Ecto neural progenitor cell (in vitro differentiated cells): ENCODE results near the gene MST1R.
A peak's percentile ranks its signal among the peaks of the same experiment; 100 is the strongest.
"Not testable (repeated sequence)": the region's sequence is repeated elsewhere in the genome, so short reads cannot be mapped to it uniquely, and the experiment has no call there.

Experiments
- DNase-seq: peaks from one replicate; pipeline ENCODE4 v3.0.0-alpha.2; 2018; ENCODE audit warnings: low spot score

MST1R gene

DNA sequence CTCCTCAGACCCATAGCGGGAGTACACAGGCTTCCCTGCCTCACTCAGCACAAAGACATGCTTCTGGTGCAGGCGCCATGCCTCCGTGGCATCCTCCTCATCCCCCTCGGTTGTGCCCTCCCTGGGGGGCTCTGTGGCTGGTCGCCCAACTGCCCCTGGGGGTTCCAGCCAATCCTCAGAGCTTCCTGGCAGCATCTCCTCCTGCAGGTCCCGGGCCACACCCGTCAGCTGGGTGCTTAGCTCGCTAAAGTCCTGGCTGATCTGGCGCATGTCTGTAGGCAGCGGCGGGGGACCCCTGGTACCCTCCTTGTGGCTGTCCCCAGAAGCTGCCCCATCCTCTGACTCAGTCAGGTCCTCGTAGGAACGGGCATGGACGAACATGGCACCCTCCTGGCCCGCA lies 7.9 kb upstream of the MST1R start:
- no peak for DNase-seq

DNA sequence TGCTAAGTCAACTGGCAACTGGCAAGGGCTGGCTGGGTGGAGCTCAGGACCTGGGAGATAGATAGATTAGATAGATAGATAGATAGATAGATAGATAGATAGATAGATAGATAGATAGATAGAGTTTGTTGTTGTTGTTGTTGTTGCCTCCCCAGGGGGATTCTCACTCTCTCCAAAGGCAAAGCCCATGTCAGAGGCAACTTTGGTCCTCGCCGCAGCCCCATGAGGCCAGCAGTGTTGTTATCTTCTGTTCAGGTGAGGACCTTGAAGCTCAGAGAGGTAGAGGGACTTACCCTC lies 7.4 kb upstream of the MST1R start:
- no peak for DNase-seq

DNA sequence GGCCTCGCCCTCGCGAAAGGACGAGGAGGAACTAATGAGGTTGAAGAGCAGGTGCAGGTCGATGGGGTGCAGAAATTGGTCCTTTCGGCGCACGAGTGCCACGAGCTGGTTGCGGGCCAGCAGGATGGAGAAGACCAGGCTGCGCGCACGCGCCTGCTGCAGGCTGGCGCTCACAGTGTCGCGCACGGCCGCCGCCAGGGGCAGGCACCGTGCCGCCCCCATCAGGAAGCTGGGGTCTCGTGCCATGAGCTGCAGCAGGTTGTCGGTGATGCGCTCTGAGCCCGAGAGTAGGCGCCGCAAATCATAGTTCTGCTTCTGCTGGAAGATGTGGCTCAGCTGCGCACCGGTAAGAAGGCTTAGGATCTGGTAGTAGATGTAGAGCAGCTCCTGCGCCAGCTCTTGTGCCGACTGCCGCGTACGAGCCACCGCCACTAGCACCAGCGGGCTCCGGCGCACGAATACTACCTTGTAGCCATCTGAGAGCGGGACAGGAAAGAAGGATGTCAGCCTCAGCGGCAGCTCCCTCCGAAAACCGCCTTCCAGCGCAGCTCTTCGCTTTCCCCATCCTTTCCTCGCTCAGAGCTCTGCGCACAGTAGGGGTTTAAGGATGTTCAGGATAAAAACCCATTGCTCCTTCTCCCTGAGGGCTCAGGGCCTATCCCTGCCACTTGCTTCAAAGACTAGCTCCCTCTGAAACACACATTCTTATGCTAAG lies 6.9 kb upstream of the MST1R start:
- peak; percentile 77 for DNase-seq

DNA sequence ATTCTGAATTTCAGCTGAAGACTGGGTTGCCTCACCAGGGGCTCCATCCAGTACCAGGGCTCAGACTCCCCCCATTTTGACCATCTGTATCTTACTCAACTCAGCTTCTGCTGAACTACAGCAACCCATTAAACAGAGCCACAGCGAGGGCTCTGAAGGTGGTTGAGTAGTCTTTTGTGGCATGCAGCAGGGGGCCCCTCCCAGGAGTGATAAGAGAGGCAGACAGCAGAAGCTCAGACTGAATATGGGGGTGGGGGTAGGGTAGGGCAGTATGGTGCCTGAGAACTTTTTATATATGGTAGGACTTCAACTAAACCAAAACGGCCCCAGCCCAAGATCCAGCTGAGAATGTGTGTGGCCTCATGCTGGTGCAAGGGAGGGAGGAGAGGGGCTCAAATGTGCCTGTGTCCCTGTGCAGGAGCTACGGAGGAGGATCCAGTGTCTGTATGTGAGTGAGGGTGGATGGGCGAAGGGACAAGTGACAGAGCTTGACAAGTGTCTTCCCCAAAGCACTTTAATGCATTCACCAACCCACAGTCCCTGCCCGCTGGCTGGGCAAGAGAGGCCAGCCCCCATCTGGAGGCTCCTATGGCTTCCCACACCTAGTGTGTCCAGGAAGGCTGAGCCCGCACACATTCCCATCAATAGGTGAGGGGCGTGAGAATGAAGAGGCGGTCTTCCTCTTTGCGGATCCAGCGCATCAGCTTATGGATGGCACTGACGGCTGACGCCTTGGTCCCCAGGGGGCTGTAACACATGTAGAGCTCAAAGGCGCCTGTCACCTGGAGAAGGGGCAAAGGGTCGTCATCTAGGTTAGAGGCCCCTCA lies 4.9 kb upstream of the MST1R start:
- peak; percentile 34 for DNase-seq

- DNase-seq = peak; percentile 67
Observed at GRCh38 chr3:49906073-49906743, 2.5 kb upstream of the MST1R start.

GRCh38 chr3:49904448-49904847 lies 775 bp upstream of the MST1R start:
- DNase-seq = not testable (repeated sequence)

DNA sequence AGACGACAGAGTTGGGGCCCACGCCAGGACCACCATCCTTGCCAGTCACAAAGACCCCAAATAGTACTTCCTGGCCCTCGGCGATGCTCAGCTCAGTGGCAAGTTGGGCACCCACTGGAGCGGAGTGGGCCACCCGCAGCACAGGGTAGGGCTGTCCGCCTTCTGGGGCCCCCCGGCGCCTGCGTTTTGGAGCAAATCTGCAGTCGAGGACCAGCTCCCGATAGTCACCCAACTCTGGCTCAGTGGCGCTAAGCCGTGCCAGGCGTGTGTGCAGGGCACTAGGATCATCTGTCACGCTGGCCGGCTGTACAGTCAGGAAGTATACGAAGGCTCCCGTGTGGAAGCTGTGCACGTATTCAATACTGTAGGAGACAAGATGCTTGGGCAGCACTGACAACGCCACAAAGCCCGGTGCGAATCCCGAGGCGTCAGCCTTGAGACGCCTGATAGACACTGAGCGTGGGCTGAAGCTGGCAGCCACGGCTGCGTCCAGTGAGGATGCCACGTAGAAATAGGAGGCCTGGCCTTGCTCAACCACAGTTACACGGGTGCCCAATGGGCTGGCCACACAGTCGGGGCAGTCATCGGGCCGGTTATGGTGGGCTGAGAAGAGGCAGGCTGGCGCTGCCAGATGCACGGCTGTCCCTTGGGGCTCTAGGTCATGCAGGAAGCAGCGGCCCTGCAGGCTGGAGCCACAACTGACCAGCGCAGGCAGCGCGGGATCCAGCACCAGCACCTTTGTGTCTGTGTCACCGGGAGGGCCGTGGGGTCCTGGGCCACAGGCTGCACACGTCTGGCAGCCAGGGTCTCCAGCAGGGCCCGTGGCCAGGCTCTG lies 945 bp downstream of the MST1R start:
- DNase-seq = no peak

GRCh38 chr3:49901366-49902339 lies 2.0 kb downstream of the MST1R start:
- no peak for DNase-seq

DNA sequence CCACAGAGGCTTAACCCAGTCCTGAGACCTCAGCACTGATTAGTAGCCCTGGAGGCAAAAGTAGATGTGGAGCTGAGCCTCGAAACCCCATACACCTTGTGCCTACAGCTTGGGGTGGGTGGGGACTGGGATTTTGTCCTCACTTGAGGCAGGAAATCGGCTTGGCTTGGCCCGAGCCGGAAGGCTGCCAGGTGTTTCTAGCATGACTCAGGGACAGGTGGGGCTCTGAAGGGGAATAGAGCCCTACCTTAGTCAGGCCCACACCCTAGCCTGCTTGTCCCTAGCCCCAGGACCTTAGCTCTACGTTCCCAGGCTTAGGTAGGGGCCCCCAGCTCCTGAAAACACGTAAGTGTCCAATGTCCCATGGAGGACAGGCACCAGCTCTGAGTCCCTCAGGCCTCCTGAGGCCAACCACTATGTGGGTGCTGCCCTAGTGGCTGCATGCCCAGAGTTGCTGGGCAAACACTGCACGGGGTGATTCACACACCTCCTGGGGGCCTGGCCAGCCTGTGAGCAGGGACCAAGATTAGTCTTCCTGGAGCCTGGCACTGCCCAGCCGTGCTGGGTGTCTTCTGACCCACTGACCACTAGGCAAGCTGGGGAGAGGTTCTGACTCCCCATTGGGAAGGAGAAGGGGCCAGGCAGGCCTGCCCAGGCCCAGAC lies 3.1 kb downstream of the MST1R start:
- DNase-seq = no peak

DNA sequence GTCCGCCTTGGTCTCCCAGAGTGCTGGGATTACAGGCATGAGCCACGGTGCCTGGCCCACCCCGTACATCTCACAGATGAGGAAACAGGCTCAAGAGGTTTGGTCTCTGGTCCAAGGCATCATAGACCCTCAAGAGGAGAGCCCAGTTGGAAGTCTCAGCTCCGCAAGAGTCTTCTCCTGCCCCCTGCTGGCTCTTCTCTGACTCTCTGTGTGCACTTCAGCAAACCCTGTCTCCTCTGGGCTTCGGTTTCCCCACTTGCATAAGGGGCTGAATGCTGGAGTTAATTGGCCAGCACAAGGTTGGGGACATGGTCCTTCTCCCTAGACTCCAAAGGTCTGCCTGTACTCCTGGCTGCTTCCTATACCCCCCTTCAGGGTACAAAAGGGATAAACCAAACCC lies 3.9 kb downstream of the MST1R start:
- DNase-seq = no peak

DNA sequence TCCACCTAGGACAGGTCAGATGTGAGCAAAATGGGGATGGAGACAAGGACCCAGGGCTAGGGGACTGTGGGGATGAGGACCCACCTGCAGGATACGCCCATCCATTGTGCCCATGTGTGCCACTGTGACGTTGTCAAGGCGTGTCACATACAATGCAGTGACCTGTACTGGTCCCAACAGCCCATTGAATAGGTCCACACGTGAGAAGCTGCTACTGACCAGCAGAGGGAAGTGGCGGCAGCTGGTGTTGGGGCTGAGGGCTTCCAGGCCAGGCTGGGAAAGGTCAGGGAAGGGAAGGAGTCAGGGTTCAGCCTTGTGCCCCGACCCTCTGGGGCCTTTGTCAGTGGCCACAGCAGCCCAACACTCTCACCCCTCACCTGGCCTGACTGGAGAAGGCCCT lies 4.7 kb downstream of the MST1R start:
- DNase-seq = no peak

DNA sequence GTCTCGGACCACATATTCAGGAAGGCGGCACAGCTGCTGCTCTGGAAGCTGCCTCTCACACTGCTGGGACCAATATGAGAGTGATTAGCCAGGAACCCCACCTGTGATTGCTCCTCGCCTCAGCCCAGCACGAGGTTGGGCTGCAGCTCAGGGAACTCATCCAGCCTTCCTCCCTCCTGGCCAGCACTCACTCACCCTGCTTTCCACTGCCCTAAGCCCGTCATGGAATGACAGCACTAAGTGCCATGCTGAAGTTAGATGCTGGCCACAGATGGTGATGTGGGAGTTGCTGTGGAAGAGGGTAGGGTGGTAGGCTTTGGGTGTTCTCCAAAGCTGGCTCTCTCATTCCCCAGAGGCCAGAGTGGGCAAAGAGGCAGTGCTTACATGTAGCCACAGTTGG lies 7.3 kb downstream of the MST1R start:
- no peak for DNase-seq

GRCh38 chr3:49895791-49896190 lies 7.9 kb downstream of the MST1R start:
- DNase-seq = no peak

DNA sequence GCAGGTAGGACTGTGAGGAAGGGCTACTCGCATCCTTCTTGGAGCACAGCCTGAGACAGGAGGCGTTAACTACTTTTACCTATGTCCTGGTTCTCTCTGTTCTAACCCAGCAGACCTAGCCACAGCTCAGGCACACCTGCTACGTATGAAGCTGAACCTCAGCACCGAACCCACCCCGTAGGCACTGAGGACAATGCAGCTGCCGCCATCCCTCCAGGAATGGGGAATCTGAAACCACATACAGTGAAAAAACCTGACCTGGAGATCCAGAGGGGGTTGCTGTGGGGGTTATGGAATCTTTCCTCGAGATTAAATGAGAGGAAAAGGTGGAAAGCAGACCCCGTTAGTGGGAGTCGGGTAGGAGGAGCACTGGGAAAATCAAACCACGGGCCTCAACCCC lies 14.4 kb downstream of the MST1R start:
- DNase-seq = no peak

GRCh38 chr3:49886922-49887265 lies 16.8 kb downstream of the MST1R start:
- DNase-seq = no peak

GRCh38 chr3:49883998-49884397 lies 19.7 kb downstream of the MST1R start:
- no peak for DNase-seq

DNA sequence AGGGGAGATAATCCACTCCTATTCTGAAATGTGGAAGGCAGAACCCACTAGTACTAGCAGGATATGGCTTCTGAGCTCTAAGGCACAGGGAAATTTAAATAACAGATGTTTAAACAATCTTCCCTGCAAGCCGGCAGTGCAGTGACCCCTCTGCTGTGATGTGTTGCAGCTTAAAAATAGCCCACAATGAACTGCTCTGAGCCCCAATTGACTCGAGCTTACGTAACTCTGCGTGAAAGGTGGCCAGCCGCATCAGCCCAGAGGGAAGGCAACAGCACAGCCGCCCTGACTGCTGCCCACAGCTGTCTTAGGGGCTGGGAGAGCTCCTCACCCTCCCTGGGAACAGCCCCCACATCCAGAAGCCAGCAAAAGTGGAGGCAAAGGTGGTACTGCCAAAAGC lies 21.5 kb downstream of the MST1R start:
- no peak for DNase-seq

DNA sequence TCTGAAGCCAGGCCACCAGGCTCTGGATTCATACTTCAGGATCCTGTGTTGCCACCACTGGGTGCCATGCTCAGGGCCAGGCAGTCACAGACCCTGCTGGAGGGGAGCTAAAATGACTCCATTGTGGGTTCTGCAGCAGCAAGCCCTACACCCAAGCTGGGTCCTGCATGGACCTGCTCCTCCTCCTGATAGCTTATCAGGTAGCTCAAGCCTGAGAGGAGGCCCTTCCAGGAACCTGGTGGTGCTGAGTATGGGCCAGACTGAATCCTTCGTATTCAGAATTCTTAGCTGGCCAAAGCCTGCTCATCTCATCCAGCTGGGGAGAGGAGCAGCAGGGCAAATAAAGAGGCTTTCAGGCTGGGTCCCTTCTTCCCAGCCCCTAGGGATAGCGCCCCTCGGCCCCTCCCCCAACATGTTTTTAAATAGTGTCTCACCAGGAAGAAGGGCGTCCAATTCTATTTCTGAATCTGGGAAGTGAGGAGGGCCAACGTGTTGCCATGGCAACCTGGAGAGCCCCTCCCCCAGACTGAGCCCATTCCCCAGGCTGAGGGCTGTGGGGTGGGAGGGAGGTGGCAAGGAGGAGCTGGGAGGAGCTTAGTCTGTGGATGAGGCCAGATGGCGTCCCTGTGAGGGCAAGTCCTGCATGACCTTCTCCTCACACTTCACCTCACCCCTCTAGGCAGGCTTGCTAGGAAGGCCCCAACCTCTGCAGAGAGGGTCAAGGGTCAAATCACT lies 22.9 kb downstream of the MST1R start:
- DNase-seq = peak; percentile 89

- DNase-seq = no peak
Observed at GRCh38 chr3:49879721-49880120, 24.0 kb downstream of the MST1R start.

- DNase-seq = no peak
Observed at GRCh38 chr3:49878686-49879085, 25.0 kb downstream of the MST1R start.
